B cell (primary cell): Measurements from ENCODE around the gene PLXNB2. TPM values are rescaled to one million over a fixed set of nuclear protein-coding genes. Genes with fewer than 3 reads are reported as not detected.

ENCODE experiments used
- ATAC-seq: fragments of 200-7000 bp; cut with Tn5 transposase; one replicate; pipeline ENCODE4 v1.10.0; 2021; ENCODE audit warnings: low read depth, mild to moderate bottlenecking, moderate number of reproducible peaks, moderate library complexity
- CTCF ChIA-PET: fragments of 350-600 bp; sonication (Branson Sonifier 250); formaldehyde crosslinking; loops from one replicate; lab custom pipeline; 2021; ENCODE audit warnings: antibody characterized with exemption, inconsistent platforms; lab: Charles Lee
- POLR2A ChIA-PET: fragments of 350-600 bp; sonication (Branson Sonifier 250); formaldehyde crosslinking; loops from one replicate; lab custom pipeline; 2021; ENCODE audit warnings: antibody characterized with exemption; lab: Charles Lee
- DNase-seq: peaks from one replicate; pipeline ENCODE4 v3.0.0; 2013
- H2AFZ ChIP-seq: 2 replicates; pipeline ENCODE4 v1.6.1; 2012; ENCODE audit warnings: mild to moderate bottlenecking, low read depth, low read length; ENCODE audit not compliant: insufficient read depth, poor library complexity, severe bottlenecking
- H3K27ac ChIP-seq, 2 donors: 1 replicate in 1 of 2; 2 replicates in 1 of 2; pipeline ENCODE4 v1.5.1; 2012 to 2013; ENCODE audit warnings: low read length in 2 of 2, mild to moderate bottlenecking in 2 of 2, moderate library complexity in 1 of 2
- H3K27me3 ChIP-seq, 4 experiments: fragments of 200-600 bp in 1 of 4; sonication (generic) in 1 of 4; replicated peaks in 1 of 4; 1 replicate in 2 of 4; 2 replicates in 2 of 4; pipeline versions ENCODE4 v1.6.1 to v1.7.0; 2013 to 2016; ENCODE audit warnings: low read length in 3 of 4, mild to moderate bottlenecking in 2 of 4, mixed read lengths in 1 of 4, moderate library complexity in 1 of 4; ENCODE audit not compliant: insufficient read depth in 4 of 4, control insufficient read depth in 3 of 4; ENCODE audit errors: control extremely low read depth in 1 of 4
- H3K36me3 ChIP-seq, 2 experiments: replicated peaks in 1 of 2; 1 replicate in 1 of 2; 2 replicates in 1 of 2; pipeline versions ENCODE4 v1.6.1 to v1.7.1; 2013; ENCODE audit warnings: low read length in 1 of 2; ENCODE audit not compliant: insufficient read depth in 2 of 2, control insufficient read depth in 1 of 2; ENCODE audit errors: control extremely low read depth in 1 of 2, extremely low read depth in 1 of 2
- H3K4me1 ChIP-seq, 2 donors: fragments of 200-600 bp in 1 of 2; sonication (generic) in 1 of 2; 1 replicate in 1 of 2; 2 replicates in 1 of 2; pipeline versions ENCODE4 v1.5.1 to v1.6.1; 2013 to 2017; ENCODE audit warnings: low read length in 2 of 2; ENCODE audit not compliant: control insufficient read depth in 2 of 2, insufficient read depth in 2 of 2
- H3K4me2 ChIP-seq: replicated peaks from 2 replicates; pipeline ENCODE3; 2012; ENCODE audit warnings: mild to moderate bottlenecking, low read depth, low read length; ENCODE audit not compliant: poor library complexity, severe bottlenecking
- H3K4me3 ChIP-seq, 5 experiments: fragments of 200-600 bp in 1 of 5; sonication (generic) in 1 of 5; 1 replicate in 3 of 5; 2 replicates in 2 of 5; pipeline versions ENCODE4 v1.5.1 to v1.7.0; 2011 to 2016; ENCODE audit warnings: low read length in 4 of 5, mild to moderate bottlenecking in 4 of 5, low read depth in 2 of 5, control low read depth in 1 of 5, moderate library complexity in 1 of 5; ENCODE audit not compliant: insufficient read depth in 1 of 5; ENCODE audit errors: control extremely low read depth in 1 of 5, extremely low read depth in 1 of 5
- H3K79me2 ChIP-seq: fragments of 200-600 bp; sonication (generic); one replicate; pipeline ENCODE4 v1.6.0; 2016; ENCODE audit warnings: low read length; ENCODE audit not compliant: control insufficient read depth, insufficient read depth
- H3K9ac ChIP-seq: fragments of 200-600 bp; sonication (generic); 2 replicates; pipeline ENCODE4 v1.6.1; 2017; ENCODE audit warnings: mild to moderate bottlenecking, low read length, moderate library complexity
- H3K9me3 ChIP-seq, 3 donors: one replicate each; pipeline versions ENCODE4 v1.6.1 to v1.7.1; 2013; ENCODE audit warnings: low read length in 2 of 3; ENCODE audit not compliant: control insufficient read depth in 2 of 3, insufficient read depth in 1 of 3; ENCODE audit errors: control extremely low read depth in 1 of 3
- H4K20me1 ChIP-seq: 2 replicates; pipeline ENCODE4 v1.6.0; 2012; ENCODE audit warnings: mild to moderate bottlenecking, low read length; ENCODE audit not compliant: insufficient read depth, control insufficient read depth, poor library complexity, severe bottlenecking
- H3K27ac Mint-ChIP-seq: one replicate; pipeline ENCODE4 v1.8.0; 2021; ENCODE audit warnings: mixed read lengths
- H3K27me3 Mint-ChIP-seq: one replicate; pipeline ENCODE4 v1.8.0; 2021; ENCODE audit warnings: mixed read lengths
- H3K4me1 Mint-ChIP-seq: one replicate; pipeline ENCODE4 v1.8.0; 2021; ENCODE audit warnings: mixed read lengths
- H3K4me3 Mint-ChIP-seq: one replicate; pipeline ENCODE4 v1.8.0; 2021; ENCODE audit warnings: mixed read lengths
- H3K9me3 Mint-ChIP-seq: one replicate; pipeline ENCODE4 v1.8.0; 2022; ENCODE audit warnings: mixed read lengths; ENCODE audit not compliant: insufficient read depth
- CTCF ChIP-seq: fragments of 200-600 bp; IDR thresholded peaks from one replicate; pipeline ENCODE4 v1.8.0; 2022; ENCODE audit warnings: antibody characterized with exemption, mild to moderate bottlenecking
- EZH2 ChIP-seq: IDR thresholded peaks from 2 replicates; pipeline ENCODE4 v1.6.1; 2012; ENCODE audit warnings: borderline replicate concordance, low read depth, mild to moderate bottlenecking, moderate library complexity, low read length; ENCODE audit not compliant: insufficient read depth, poor library complexity, severe bottlenecking
- WGBS: methylation state at CpG from one replicate; pipeline ENCODE4 v1.1.5; 2013; ENCODE audit warnings: missing lambda C conversion rate; ENCODE audit not compliant: insufficient coverage; 5-methylcytosine and 5-hydroxymethylcytosine counted together
- intact Hi-C: fragments of 100-400 bp; cut with micrococcal nuclease; formaldehyde crosslinking; loops from one replicate; pipeline ENCODE4 v1.10.0; 2022
- polyA plus RNA-seq: library from polyadenylated mRNA; depleted of rRNA; stranded (reverse); fragments of >200 nt; gene quantifications from 2 replicates; pipeline ENCODE4 v1.2.3, GENCODE V29; 2012
- total RNA-seq, 2 donors: library from RNA; stranded (reverse); fragments of 120-200 nt in 1 of 2; gene quantifications; 1 replicate in 1 of 2; 2 replicates in 1 of 2; pipeline versions ENCODE4 v1.2.3 to v1.2.4, GENCODE V29; 2013 to 2022

Gene PLXNB2
- total and polyA plus RNA-seq, 2 donors (not counting 1 experiment from before 2014, with no cell fraction given) = 5.2 to 31.4 TPM

GRCh38 chr22:50346470-50346869 lies 39.0 kb upstream of the PLXNB2 start:
- no peaks in the 10 kb centered on the region for H3K9me3 ChIP-seq
- peak overlapping the region in 1 of 2 donors; percentile 36 for H3K27ac ChIP-seq
- ChIA-PET POLR2A (no interaction called here), CTCF (no interaction called here)
- intact Hi-C loops = no loop called here
- Mint-ChIP-seq H3K4me3 (no peak overlapping the region), H3K27me3 (no peaks in the 10 kb centered on the region), H3K27ac (no peak overlapping the region), H3K9me3 (no peaks in the 10 kb centered on the region), H3K4me1 (peaks cover 7% of the 10 kb centered on the region)
- peaks cover 16 to 22% of the 10 kb centered on the region in 2 donors for H3K4me1 ChIP-seq
- ATAC-seq = no peak
- H2AFZ ChIP-seq = no peak overlapping the region
- H3K36me3 ChIP-seq = peaks cover 2 to 5% of the 10 kb centered on the region in 2 experiments
- no peak overlapping the region for H3K9ac ChIP-seq
- DNase-seq = no peak
- TF ChIP-seq CTCF (no peak), EZH2 (no peak)
- peak overlapping the region; percentile 22 for H3K4me2 ChIP-seq
- H4K20me1 ChIP-seq = peaks cover 28% of the 10 kb centered on the region
- no peak overlapping the region for H3K4me3 ChIP-seq
- no peaks in the 10 kb centered on the region for H3K27me3 ChIP-seq
- 91% methylated on average over 6 of the region's 8 CpGs for WGBS
- H3K79me2 ChIP-seq = peaks cover 35% of the 10 kb centered on the region

- 0% methylated on average over 2 of the region's 9 CpGs for whole genome bisulfite sequencing
- Histone ChIP-seq H3K27me3 (no peaks in the 10 kb centered on the region), H2AFZ (peak overlapping the region; percentile 82), H4K20me1 (peaks cover 26% of the 10 kb centered on the region), H3K4me2 (peak overlapping the region; percentile 95), H3K9me3 (no peaks in the 10 kb centered on the region), H3K27ac (peak overlapping the region in 1 of 2 donors; percentile 82), H3K4me1 (peaks cover 16 to 22% of the 10 kb centered on the region in 2 donors), H3K9ac (peak overlapping the region; percentile 90), H3K36me3 (peaks cover 2 to 5% of the 10 kb centered on the region in 2 experiments), H3K79me2 (peaks cover 34% of the 10 kb centered on the region), H3K4me3 (peak overlapping the region in 4 of 5 experiments; percentile 53 to 78 (median 74))
- Mint-ChIP-seq H3K4me3 (no peak overlapping the region), H3K27ac (no peak overlapping the region), H3K27me3 (no peaks in the 10 kb centered on the region), H3K9me3 (no peaks in the 10 kb centered on the region), H3K4me1 (peaks cover 10% of the 10 kb centered on the region)
- DNase-seq (no peak), ATAC-seq (no peak)
- TF ChIP-seq EZH2 (no peak), CTCF (no peak)
- CTCF ChIA-PET = interaction anchor here (0.6 to 1.0 kb wide), 2 partner anchors 53 to 67 kb away, joined by 3 read pairs; no protein-coding TSS in a partner anchor
- POLR2A ChIA-PET = interaction anchor here (0.6 to 0.7 kb wide), 2 partner anchors 12 to 153 kb away, joined by 3 read pairs; no protein-coding TSS in a partner anchor
- intact Hi-C loops = loop anchor here (1.0 to 5.0 kb wide), 5 partner anchors 126 to 277 kb away; partner anchors contain the start of genes CHKB, LMF2 and NCAPH2
Observed at GRCh38 chr22:50343541-50343935, 36.1 kb upstream of the PLXNB2 start.
